ENCODE data around the gene SMG6. TPM values are rescaled to one million over a fixed set of nuclear protein-coding genes. Genes with fewer than 3 reads are reported as not detected.

The SMG6 gene
- total RNA-seq, 1 donor from 2014 or later, result 34.7 TPM

GRCh38 chr17:2034157-2034556 lies 269.4 kb downstream of the SMG6 start:
- Histone ChIP-seq H3K4me3 (ENCODE audit: low read depth, low read length) (no peak overlapping the region), H3K36me3 (ENCODE audit: control insufficient read depth, insufficient read depth, low read length) (no peaks in the 10 kb centered on the region), H3K27me3 (ENCODE audit: control insufficient read depth, insufficient read depth, low read length) (no peaks in the 10 kb centered on the region)
- TF ChIP-seq CTCF (IDR thresholded peaks at IDR 0.05; ENCODE audit: insufficient read depth, low read length, poor library complexity, severe bottlenecking), result no peak
- no peak for DNase-seq (ENCODE audit: low read depth)

- no peak for DNase-seq (ENCODE audit: low read depth)
- Histone ChIP-seq H3K27me3 (ENCODE audit: control insufficient read depth, insufficient read depth, low read length) (peaks cover 5% of the 10 kb centered on the region), H3K36me3 (ENCODE audit: control insufficient read depth, insufficient read depth, low read length) (no peaks in the 10 kb centered on the region), H3K4me3 (ENCODE audit: low read depth, low read length) (no peak overlapping the region)
- no peak for TF ChIP-seq CTCF (IDR thresholded peaks at IDR 0.05; ENCODE audit: insufficient read depth, low read length, poor library complexity, severe bottlenecking)
These were observed 270.4 kb downstream of the SMG6 start for GRCh38 chr17:2033153-2033552.

GRCh38 chr17:2030779-2031163 lies 272.8 kb downstream of the SMG6 start:
- Histone ChIP-seq H3K27me3 (ENCODE audit: control insufficient read depth, insufficient read depth, low read length) (peaks cover 17% of the 10 kb centered on the region), H3K4me3 (ENCODE audit: low read depth, low read length) (peak overlapping the region; percentile 91), H3K36me3 (ENCODE audit: control insufficient read depth, insufficient read depth, low read length) (no peaks in the 10 kb centered on the region)
- TF ChIP-seq CTCF (IDR thresholded peaks at IDR 0.05; ENCODE audit: insufficient read depth, low read length, poor library complexity, severe bottlenecking), result peak; percentile 68
- DNase-seq (ENCODE audit: low read depth), result no peak

GRCh38 chr17:2029911-2030778 lies 273.4 kb downstream of the SMG6 start, which contains the start of gene DPH1:
DPH1 (plus strand) TSS chr17:2030153; CDS start chr17:2030170, 17 bp downstream.
- Histone ChIP-seq H3K36me3 (ENCODE audit: control insufficient read depth, insufficient read depth, low read length) (no peaks in the 10 kb centered on the region), H3K27me3 (ENCODE audit: control insufficient read depth, insufficient read depth, low read length) (peaks cover 23% of the 10 kb centered on the region), H3K4me3 (ENCODE audit: low read depth, low read length) (peak within 1 kb of the TSS; percentile 91)
- no peak for TF ChIP-seq CTCF (IDR thresholded peaks at IDR 0.05; ENCODE audit: insufficient read depth, low read length, poor library complexity, severe bottlenecking)
- peak; percentile 77 for DNase-seq (ENCODE audit: low read depth)

- TF ChIP-seq CTCF (IDR thresholded peaks at IDR 0.05; ENCODE audit: insufficient read depth, low read length, poor library complexity, severe bottlenecking), result no peak
- H3K36me3 ChIP-seq (ENCODE audit: control insufficient read depth, insufficient read depth, low read length), result no peaks in the 10 kb centered on the region
- no peak for DNase-seq (ENCODE audit: low read depth)
- no peak overlapping the region for H3K4me3 ChIP-seq (ENCODE audit: low read depth, low read length)
- H3K27me3 ChIP-seq (ENCODE audit: control insufficient read depth, insufficient read depth, low read length), result peaks cover 36% of the 10 kb centered on the region
These were observed 274.8 kb downstream of the SMG6 start for GRCh38 chr17:2028737-2029136.

Measured in kidney epithelial cell (primary cell).